Stimulated activated CD4-positive, alpha-beta T cell treated with anti-CD3 and anti-CD28 coated beads, Interleukin-2, amount 100 ng/mL, for 24 hours (primary cell): ENCODE results near the gene ARID3C.

Experiments
- DNase-seq, 2 donors: peaks; one replicate each; pipeline ENCODE4 v3.0.0-alpha.2; 2020

The ARID3C gene

GRCh38 chr9:34625186-34625486, 3.7 kb downstream of the ARID3C start:
- no peak for DNase-seq

GRCh38 chr9:34624475-34625185, 4.2 kb downstream of the ARID3C start:
- DNase-seq, result no peak

- DNase-seq, result no peak
Observed at GRCh38 chr9:34623374-34624235, 5.3 kb downstream of the ARID3C start.

GRCh38 chr9:34620061-34620994, 8.5 kb downstream of the ARID3C start, which contains the start of gene DCTN3:
Gene DCTN3 (minus strand): TSS chr9:34620495. CDS start chr9:34620464, 31 bp downstream.
- peak; percentile 87 to 90 for DNase-seq

GRCh38 chr9:34615132-34615531, 13.7 kb downstream of the ARID3C start:
- DNase-seq, result no peak

GRCh38 chr9:34612788-34613390, 16.0 kb downstream of the ARID3C start:
- DNase-seq, result peak; percentile 71 to 76

- DNase-seq, result peak; percentile 84 to 91
Observed at GRCh38 chr9:34611811-34612787, 16.8 kb downstream of the ARID3C start, which contains the start of gene RPP25L. Gene RPP25L (minus strand): TSS chr9:34612097. CDS start chr9:34611296, 801 bp downstream.

- DNase-seq, result no peak
Observed at GRCh38 chr9:34611251-34611810, 17.5 kb downstream of the ARID3C start.

- no peak for DNase-seq
Observed at GRCh38 chr9:34610434-34611206, 18.2 kb downstream of the ARID3C start.

GRCh38 chr9:34607331-34607730, 21.5 kb downstream of the ARID3C start:
- DNase-seq, result no peak

- no peak for DNase-seq
Observed at GRCh38 chr9:34606905-34607304, 22.0 kb downstream of the ARID3C start.

- no peak for DNase-seq
Observed at GRCh38 chr9:34606190-34606589, 22.7 kb downstream of the ARID3C start.

- DNase-seq, result peak; percentile 87 to 88
Observed at GRCh38 chr9:34603610-34604231, 25.1 kb downstream of the ARID3C start.

GRCh38 chr9:34601937-34602573, 26.8 kb downstream of the ARID3C start:
- no peak for DNase-seq

- no peak for DNase-seq
Observed at GRCh38 chr9:34600908-34601307, 28.0 kb downstream of the ARID3C start.

- no peak for DNase-seq
Observed at GRCh38 chr9:34599546-34599945, 29.3 kb downstream of the ARID3C start.

- DNase-seq, result no peak
Observed at GRCh38 chr9:34594177-34594576, 34.7 kb downstream of the ARID3C start.

GRCh38 chr9:34592895-34593601, 35.8 kb downstream of the ARID3C start:
- no peak for DNase-seq
